ENCODE results near the gene TM9SF4.

TM9SF4 gene

DNA sequence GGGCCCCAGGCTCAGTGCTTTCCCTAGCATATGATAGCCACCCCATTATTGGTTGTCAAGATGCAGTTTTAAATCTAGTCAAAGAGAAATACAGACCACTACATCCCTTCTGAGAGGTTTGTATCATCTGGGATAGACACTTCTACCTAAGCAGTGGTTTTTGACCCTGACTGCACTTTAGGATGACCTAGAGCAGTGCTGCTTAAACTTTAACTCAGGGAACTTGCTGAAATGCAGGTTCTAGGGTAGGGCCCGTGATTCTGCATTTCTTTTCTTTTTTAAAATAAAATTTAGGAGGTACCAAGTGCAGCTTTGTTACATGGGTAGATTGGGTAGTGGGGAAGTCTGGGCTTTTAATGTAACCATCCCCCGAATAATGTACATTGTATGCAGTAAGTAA, 18.7 kb downstream of the TM9SF4 start:
- DNase-seq (ENCODE audit: low read depth in 2 of 3, low spot score in 1 of 3) = no peak

DNA sequence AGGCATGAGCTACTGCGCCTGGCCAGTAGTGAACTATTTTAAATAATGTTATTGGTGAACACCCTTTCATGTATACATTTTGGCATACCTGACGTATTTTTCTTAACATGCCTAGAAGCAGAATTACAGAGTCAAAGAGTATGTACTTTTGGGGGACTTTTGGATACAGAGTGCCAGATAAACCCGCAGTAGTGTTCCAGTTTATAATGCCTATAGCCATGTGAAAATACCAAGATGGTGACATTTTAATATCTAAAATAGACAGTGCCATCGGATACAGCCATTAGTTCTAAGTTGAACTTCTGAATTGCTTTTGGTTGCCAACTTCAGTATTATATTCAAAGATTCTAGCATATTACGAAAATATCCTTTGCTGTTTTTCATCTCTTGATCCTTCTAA, 20.3 kb downstream of the TM9SF4 start:
- DNase-seq (ENCODE audit: low read depth in 2 of 3, low spot score in 1 of 3) = no peak

DNA sequence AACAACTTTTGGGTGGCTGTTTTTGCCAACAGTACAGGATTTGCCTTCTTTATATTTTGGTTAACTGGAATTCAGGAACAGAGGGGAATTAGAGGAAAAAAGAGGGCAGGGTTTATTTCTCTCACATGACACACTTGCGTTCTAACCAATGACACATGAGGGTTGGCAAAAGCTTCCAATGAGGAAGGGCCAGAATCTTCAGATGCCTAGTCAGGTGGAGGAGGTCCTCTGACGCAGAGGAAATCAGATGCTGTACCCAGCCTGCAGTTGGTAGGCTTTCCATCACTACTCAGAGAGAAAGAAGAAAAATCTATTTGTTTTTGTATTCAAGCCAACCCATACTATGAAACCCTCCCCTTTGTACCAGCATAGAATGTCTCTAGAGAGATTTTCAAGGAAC, 20.8 kb downstream of the TM9SF4 start:
- DNase-seq (ENCODE audit: low read depth in 2 of 3, low spot score in 1 of 3) = no peak

DNA sequence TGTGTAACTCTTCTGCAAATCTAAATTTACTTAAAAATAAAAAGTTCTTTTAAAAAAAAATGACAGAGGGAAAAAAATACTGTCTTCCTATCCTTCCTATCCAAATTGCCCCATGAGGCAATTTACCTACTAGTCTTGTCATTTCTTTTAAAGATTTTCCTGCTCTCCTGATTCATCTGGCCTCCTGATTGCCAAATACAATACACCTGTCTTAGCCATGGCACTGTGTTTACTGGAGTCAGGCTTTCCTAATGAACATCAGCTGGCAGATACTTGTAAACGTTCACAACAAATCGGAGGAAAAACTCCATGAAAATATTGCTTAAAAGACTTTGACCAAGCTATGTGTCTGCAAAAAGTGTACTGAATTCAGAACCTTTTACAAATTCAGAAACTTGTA, 21.5 kb downstream of the TM9SF4 start:
- DNase-seq (ENCODE audit: low read depth in 2 of 3, low spot score in 1 of 3) = no peak

DNA sequence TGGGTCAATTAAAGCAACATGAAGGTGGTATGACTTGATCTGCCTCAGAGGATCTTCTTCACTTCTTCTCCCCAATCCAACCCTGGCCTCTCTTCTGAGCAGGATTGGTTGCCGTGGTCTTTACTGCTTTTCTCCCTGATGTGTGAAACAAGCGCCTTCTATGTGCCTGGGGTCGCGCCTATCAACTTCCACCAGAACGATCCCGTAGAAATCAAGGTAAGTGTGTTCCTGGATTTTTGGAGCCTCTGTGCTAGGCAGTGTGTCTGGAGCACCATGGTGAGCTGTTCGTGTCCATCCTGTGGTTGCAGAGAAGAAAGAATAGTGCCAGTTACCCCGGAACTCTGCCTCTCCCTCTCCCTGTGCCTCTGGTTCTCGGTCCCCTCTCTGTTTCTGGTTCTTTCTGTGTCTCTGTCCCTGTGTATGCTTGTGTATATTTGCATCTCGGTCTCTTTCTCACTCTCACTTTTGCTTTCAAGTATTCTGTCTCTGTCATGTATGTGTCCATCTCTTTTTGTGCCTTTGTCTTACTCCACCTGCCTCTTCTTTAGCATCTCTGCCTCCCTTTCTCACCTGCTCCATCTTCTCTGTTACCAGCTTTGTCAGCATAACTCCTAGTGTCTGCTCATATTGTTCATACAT, 23.5 kb downstream of the TM9SF4 start:
- no peak for DNase-seq (ENCODE audit: low read depth in 2 of 3, low spot score in 1 of 3)

DNA sequence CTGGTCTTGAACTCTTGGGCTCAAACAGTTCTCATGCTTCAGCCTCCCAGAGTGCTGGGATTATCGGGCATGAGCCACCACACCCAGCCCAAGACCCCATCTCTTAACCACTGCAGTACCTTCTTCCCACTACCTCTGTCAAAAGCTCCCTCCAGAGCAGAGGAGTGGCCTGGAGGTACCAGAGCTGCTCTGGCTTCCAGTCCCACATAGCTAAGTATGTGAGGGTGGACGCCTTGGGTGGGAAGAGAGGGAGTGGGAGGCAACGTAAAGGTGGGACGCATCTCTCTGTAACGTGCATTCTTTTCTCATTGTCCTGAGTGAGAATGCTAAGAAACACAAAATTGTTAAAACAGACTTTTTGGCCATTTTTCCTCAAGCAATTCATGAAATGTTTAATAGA, 24.5 kb downstream of the TM9SF4 start:
- no peak for DNase-seq (ENCODE audit: low read depth in 2 of 3, low spot score in 1 of 3)

DNA sequence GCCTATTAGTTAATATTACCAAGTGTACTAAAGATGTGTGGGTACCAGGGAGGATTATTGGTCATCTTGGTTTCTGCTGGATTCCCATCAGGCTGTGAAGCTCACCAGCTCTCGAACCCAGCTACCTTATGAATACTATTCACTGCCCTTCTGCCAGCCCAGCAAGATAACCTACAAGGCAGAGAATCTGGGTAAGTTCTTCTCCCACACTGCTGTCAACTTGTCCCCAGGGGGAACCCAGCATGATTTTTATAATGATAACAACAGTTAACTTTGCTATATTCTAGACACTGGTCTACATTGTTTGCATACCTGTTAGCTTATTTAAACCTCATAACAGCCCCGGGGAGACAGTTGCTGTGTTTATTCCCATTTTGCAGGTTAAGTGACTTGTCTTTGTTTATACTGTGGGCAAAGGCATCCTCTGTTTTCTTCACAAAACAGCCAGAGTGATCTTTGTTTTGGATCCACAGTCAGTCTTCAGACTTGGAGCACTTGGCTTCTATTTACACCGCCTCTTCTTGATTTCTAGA, 26.5 kb downstream of the TM9SF4 start:
- DNase-seq (ENCODE audit: low read depth in 2 of 3, low spot score in 1 of 3) = no peak

DNA sequence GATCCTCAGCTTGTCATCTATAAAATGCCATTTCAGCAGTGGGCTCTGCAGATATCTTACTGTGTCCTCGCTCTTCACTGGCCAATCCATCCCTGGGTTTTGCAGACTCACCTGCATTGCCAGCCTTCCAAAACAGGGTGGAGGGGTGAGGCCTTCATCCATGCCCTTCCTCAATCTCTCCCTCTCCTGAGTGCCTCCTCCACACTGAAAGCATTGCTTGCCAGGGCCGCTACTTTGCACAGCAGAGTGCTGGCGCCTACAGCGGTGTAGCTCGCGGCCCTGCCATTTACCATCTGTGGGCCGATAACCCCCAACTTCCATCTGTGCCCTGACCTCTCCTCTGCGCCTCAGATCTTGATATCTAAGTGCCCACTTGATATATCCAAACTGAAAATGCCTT, 29.4 kb downstream of the TM9SF4 start:
- DNase-seq (ENCODE audit: low read depth in 2 of 3, low spot score in 1 of 3) = no peak

DNA sequence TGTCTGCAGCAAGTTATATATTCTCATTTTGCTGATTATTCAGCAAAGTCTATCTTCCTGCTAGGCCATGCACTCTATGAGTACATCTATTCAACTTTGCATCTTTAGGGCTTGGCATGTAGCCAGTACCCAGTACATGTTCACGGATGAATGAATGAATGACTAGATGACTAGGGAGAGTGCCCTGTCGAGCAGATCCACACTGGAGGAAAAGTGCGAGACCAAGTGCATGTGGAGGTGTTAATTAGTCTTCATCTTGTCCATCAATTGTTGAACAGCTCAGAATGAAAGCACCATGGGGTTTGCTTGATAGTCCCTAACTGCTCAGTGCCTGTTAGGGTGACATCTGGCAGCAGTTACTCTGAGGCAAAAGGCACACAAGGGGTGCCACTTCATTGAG, 30.4 kb downstream of the TM9SF4 start:
- DNase-seq (ENCODE audit: low read depth in 2 of 3, low spot score in 1 of 3) = no peak

DNA sequence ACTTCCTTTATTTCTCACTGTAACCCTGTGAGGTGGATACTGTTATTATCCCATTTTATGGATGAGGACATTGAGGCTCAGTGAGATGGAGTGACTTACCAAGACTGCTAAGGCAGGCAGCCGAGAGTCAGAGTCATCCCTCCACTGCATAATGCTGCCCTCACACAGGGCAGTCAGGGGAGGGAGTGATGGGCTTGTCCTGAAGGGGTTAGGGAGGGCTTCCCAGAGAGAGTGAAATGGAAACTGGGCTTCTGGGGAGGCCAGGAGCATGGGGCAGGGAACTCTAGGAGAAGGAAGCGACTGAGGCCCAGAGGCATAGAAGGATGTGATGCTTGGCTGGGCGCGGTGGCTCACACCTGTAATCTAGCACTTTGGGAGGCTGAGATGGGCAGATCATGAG, 31.1 kb downstream of the TM9SF4 start:
- no peak for DNase-seq (ENCODE audit: low read depth in 2 of 3, low spot score in 1 of 3)

DNA sequence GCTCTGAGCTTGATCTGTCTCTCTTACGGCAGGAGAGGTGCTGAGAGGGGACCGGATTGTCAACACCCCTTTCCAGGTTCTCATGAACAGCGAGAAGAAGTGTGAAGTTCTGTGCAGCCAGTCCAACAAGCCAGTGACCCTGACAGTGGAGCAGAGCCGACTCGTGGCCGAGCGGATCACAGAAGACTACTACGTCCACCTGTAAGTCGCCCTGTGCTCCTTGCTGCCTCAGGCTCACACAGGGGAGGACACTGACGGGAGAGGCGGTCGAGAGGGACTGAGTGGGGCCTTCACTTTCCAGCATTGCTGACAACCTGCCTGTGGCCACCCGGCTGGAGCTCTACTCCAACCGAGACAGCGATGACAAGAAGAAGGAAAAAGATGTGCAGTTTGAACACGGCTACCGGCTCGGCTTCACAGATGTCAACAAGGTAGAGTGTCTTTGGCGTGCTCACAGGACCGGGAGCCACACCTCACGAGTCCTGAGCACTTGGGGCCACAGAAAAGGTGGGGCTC, 32.0 kb downstream of the TM9SF4 start:
- no peak for DNase-seq (ENCODE audit: low read depth in 2 of 3, low spot score in 1 of 3)

DNA sequence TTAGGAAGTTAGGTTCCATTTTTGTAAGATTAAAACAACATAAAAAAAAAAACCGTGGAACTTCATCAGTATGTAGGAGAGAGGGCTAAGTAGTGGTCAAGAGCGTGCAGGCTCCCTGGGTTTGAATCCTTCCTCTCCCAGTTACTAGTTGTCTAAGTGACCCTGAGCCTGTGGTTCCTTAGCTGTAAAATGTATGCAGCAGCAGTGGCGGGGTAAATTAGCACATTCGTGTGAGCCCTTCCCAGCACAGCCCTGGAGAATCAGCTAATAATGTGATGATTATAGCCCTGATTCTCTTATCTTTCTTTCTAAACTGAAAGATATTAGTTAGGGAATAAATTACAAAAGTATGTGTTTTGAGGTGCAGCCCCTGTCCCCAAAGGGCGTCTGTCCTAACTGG, 32.6 kb downstream of the TM9SF4 start:
- DNase-seq (ENCODE audit: low read depth in 2 of 3, low spot score in 1 of 3) = no peak

DNA sequence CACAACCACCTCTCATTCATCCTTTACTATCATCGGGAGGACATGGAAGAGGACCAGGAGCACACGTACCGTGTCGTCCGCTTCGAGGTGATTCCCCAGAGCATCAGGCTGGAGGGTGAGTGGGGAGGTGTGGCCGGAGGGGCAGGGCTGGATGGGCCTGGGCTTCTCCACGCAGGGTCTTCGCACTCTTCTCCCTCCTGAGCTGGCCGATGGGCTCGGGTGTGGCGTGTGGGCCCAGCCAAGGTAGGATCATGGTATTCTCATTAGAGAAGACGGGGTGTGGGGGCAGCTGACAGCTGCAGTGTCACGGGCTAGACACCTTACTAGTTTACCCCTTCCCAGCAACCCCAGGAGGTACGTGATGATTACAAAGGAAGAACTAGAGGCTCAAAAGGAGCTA, 33.5 kb downstream of the TM9SF4 start:
- no peak for DNase-seq (ENCODE audit: low read depth in 2 of 3, low spot score in 1 of 3)

DNA sequence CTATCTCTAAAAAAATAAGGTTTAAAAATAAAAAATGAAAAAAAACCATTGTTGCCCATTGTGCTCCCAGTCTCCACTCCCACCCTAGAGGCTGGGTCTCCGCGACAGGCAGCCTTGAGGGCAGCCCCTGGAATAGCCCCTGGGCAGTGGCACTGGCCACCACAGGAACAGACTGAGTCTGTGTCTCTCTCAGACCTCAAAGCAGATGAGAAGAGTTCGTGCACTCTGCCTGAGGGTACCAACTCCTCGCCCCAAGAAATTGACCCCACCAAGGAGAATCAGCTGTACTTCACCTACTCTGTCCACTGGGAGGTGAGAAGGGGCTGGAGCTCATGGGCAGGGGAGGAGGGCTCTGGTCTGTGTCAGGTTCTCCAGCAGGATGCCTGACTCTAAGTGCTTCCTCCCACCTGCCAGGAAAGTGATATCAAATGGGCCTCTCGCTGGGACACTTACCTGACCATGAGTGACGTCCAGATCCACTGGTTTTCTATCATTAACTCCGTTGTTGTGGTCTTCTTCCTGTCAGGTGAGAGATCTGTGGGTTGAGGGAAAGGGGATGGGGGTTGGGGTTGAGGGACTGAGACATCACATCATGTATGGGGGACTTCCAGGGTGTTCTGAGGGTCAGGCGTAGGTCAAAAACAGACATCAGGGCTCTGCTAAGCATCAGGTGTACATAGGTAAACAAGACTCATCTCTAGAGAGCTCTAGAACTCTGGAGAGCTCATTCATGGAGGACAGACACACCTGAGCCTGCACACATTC, 35.6 kb downstream of the TM9SF4 start:
- DNase-seq (ENCODE audit: low read depth in 2 of 3, low spot score in 1 of 3) = no peak

DNA sequence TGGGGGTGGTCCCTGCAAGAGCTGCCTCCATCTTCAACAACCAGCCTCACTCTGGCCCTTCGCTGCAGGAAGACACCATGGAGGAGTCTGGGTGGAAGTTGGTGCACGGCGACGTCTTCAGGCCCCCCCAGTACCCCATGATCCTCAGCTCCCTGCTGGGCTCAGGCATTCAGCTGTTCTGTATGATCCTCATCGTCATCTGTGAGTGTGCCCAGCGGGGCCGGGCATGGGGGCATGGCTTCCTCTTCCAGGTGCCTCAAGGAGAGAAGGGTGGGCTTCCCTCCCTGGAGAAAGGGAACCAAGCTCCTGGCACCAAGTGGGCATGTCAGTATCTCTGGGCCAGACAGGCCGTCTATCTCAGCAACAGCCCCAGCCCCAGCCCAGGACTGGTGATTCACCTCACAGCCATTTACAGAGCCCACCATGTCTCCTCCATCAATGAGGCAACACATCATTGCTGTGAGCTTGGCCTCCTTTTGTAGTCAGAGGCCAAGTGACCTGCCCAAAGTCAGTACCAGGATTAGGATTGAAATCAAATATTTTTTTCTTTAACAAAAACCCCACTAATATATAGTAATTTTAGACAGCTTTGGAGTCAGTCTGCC, 40.2 kb downstream of the TM9SF4 start:
- DNase-seq (ENCODE audit: low read depth in 2 of 3, low spot score in 1 of 3) = no peak

DNA sequence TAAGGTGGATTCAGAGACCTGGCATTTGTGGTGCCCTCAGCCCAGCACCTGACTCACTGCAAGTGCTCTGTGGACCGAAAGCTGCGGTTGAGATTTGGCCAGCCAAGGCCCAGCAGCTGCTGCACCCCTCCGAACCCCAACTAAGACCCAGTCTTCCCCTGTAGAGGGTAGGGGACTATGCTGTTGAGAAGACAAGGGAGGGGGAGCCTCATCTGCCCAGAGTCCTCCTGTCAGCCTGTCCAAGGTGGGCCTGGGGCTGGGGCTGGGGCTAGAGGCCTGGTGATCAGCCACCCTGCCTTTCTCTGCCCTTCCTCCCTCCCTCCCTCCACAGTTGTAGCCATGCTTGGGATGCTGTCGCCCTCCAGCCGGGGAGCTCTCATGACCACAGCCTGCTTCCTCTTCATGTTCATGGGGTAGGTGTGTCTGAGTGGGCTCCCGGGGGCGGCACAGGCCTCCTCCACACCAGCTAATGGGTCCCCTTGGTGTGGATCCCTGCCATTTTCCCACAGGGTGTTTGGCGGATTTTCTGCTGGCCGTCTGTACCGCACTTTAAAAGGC, 40.9 kb downstream of the TM9SF4 start:
- DNase-seq (ENCODE audit: low read depth in 2 of 3, low spot score in 1 of 3) = no peak

DNA sequence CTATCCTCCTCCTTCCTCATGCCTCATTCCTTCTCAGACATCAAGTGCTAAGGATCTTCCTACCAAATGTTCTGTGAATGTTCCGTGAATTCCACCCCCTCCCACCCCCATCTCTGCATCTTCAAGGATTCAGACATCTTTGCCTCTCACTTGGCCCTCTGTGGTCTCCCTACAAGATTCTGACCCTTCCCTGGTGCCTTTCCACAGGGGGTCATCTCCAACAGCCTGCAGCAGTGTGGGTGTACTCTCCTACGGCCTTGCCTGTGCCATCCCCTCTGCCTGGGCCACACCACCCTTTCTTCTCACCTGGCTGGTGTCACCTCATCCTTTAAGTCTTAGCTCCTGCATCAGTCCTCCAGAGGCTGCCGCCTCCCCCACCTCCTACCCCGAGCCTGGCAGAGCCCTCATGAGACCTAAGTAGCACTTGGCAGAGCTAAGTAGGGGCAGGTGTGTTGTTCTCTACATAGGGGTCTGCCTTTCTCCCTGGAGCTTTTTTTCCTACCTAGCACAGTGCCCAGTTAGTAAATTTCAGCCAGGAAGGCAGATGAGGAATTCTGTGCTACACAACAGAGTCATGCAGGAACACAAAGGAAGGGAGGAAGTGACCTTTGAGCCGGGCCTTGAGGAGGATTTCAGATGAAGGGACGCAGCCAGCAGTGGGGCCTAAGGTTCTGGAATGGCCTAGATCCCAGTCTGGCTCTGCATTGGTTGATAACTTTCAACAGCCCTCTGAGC, 43.1 kb downstream of the TM9SF4 start:
- DNase-seq (ENCODE audit: low read depth in 2 of 3, low spot score in 1 of 3) = no peak

DNA sequence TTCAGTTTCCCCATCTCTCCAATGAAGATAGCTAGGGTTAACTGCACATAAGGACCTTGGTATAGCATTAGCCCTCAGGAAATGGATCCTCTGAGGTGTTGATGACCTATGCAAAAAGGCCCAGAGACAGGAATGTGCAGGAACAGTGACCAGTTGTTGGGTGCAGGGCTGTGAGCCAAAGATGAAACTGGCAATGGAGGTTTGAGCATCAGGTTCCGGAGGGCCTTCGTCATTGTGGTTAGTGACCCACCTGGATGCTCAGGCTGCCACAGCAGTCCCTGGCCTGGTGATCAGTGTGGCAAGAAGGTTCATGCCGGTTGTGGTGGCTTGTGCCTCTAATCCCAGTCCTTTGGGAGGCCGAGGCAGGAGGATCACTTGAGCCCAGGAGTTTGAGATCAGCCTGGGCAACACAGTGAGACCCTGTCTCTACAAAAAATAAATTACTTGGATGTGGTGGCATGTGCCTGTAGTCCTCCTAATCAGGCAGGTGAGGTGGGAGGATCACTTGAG, 43.7 kb downstream of the TM9SF4 start:
- no peak for DNase-seq (ENCODE audit: low read depth in 2 of 3, low spot score in 1 of 3)

DNA sequence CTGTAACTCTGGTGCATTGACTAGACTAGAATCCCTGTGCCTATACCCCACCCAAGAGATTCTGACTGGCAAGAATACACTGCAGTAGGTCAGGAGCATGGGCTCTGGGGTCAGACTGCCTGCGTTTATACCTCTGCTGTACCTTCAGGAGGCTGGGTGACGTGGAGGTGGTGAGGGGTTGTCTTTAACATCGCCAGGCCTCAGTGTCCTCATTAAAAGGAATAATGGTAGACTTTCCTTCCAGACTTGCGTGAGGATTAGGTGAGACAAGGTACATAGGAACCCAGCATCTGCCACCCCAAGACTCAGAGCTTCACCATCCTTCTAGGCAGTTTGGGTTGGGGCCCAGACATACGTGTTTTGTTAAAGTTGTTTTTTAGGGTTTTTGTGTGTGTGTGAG, 44.3 kb downstream of the TM9SF4 start:
- DNase-seq (ENCODE audit: low read depth in 2 of 3, low spot score in 1 of 3) = no peak

DNA sequence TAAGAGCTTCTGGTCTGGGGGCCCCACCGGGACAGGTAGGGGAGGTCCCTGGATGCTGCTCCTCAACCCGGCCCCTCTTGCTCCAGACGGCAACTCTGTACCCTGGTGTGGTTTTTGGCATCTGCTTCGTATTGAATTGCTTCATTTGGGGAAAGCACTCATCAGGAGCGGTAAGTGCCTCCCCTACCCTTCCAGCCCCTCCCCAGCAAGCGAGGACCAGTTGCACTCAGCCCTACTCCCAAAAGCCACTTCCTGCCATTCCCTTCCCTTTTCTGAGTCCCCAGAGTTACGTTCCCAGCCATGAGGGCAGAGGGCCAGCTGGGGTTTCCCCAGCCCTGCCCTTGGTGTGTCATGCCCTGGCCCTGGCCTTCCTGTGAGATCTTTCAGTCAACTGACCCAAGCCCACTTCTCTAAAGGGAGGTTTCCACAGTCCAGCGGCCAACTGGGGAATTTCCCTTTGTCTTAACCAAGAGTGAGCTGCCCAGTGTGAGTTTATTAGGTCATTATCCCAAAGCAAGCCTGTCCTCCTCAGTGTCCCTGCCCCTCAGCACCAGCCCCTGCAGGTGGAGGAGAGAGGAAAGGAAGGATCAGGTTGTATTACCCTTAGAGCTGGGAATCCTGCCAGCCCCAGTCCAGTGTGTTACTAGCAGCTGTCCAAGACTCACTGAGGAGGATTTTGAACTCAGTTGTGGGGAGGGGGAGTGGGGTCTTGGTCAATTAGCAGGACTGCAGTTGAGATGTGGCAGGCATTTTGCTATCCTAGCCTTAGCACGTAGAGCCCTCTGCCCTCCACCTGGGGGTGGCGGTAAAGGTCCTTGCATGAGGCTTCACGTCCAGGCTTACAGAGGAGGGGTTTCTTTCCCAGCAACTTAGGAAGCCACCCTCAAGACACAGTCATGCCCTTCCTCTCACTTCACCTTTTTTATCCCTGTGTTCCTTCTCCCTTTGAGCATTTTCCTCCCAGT, 45.8 kb downstream of the TM9SF4 start:
- peak in 1 of 3 donors; percentile 8 for DNase-seq (ENCODE audit: low read depth in 2 of 3, low spot score in 1 of 3)
